A549 (cell line): ENCODE measurements around the gene TRPM5. TPM values are rescaled to one million over a fixed set of nuclear protein-coding genes. Genes with fewer than 3 reads are reported as not detected.

Source experiments
- ATAC-seq, 2 experiments: fragments of 200-7000 bp in 1 of 2; fragments of >200 bp in 1 of 2; cut with Nextera tagmentation in 1 of 2; cut with Tn5 transposase in 1 of 2; 3 replicates each; pipeline versions ENCODE4 v1.8.0 to v1.9.1; 2018 to 2020; ENCODE audit warnings: mild to moderate bottlenecking in 1 of 2, moderate library complexity in 1 of 2
- CTCF ChIA-PET: fragments of 300-600 bp; sonication (Branson Sonifier 250); formaldehyde crosslinking; extraction: SDS; loops from one replicate; lab custom pipeline; 2021; ENCODE audit warnings: antibody characterized with exemption, inconsistent platforms; lab: Yijun Ruan, JAX
- POLR2A ChIA-PET: fragments of 350-600 bp; formaldehyde crosslinking; extraction: SDS; loops from one replicate; lab custom pipeline; 2021; ENCODE audit warnings: antibody characterized with exemption, inconsistent platforms; lab: Yijun Ruan, JAX
- DNase-seq, 2 experiments: peaks; one replicate each; pipeline versions ENCODE4 v3.0.0 to v3.0.0-alpha.2; 2011 to 2016; ENCODE audit warnings: low read depth in 1 of 2, low spot score in 1 of 2
- FAIRE-seq: peaks from 2 replicates; lab custom pipeline; 2011; peaks lifted over from hg19 to GRCh38; lab: Jason Lieb, UNC
- H3K27ac ChIP-seq, 2 experiments: fragments of >200 bp; sonication (Bioruptor Twin); formaldehyde crosslinking; 3 replicates each; pipeline ENCODE4 v1.5.1; 2016 to 2017
- H3K4me1 ChIP-seq: fragments of >200 bp; sonication (Bioruptor Twin); formaldehyde crosslinking; 3 replicates; pipeline ENCODE4 v1.6.1; 2016
- H3K4me2 ChIP-seq: fragments of >200 bp; sonication (Bioruptor Twin); formaldehyde crosslinking; 3 replicates; pipeline ENCODE4 v1.6.1; 2016
- H3K4me3 ChIP-seq: fragments of >200 bp; sonication (Bioruptor Twin); formaldehyde crosslinking; 3 replicates; pipeline ENCODE4 v1.5.1; 2016
- H3K9me3 ChIP-seq: fragments of >200 bp; sonication (Bioruptor Twin); formaldehyde crosslinking; 3 replicates; pipeline ENCODE4 v1.6.1; 2016
- CBX8 ChIP-seq: fragments of 200-600 bp; sonication (generic); IDR thresholded peaks from 2 replicates; pipeline ENCODE4 v1.6.1; 2016
- ESRRA ChIP-seq: fragments of 150-350 bp; IDR thresholded peaks from 2 replicates; pipeline ENCODE4 v1.6.1; 2014; ENCODE audit warnings: mild to moderate bottlenecking, low read length, borderline replicate concordance
- FOXS1 ChIP-seq: fragments of 250-450 bp; sonication (Bioruptor Pico); IDR thresholded peaks from 2 replicates; pipeline ENCODE4 v1.5.0; 2020; ENCODE audit warnings: mild to moderate bottlenecking, moderate library complexity
- GATA3 ChIP-seq: IDR thresholded peaks from 2 replicates; pipeline ENCODE4 v1.6.1; 2012; ENCODE audit warnings: borderline replicate concordance
- HOXB5 ChIP-seq: fragments of 250-450 bp; sonication (Bioruptor Pico); IDR thresholded peaks from 2 replicates; pipeline ENCODE4 v1.5.0; 2020; ENCODE audit warnings: mild to moderate bottlenecking, moderate library complexity
- JUN ChIP-seq, 2 experiments: fragments of >200 bp; sonication (Bioruptor Twin); formaldehyde crosslinking; IDR thresholded peaks; 2 replicates in 1 of 2; 3 replicates in 1 of 2; pipeline ENCODE4 v1.6.1; 2016 to 2017
- JUNB ChIP-seq: fragments of >200 bp; sonication (Bioruptor Twin); formaldehyde crosslinking; IDR thresholded peaks from 2 replicates; pipeline ENCODE4 v1.6.1; 2016
- KDM1A ChIP-seq: fragments of 200-600 bp; sonication (generic); IDR thresholded peaks from 2 replicates; pipeline ENCODE4 v1.6.1; 2016; ENCODE audit warnings: low read depth, mild to moderate bottlenecking
- KDM5A ChIP-seq: fragments of 200-600 bp; sonication (generic); IDR thresholded peaks from 2 replicates; pipeline ENCODE4 v1.6.1; 2016; ENCODE audit warnings: antibody characterized with exemption, mild to moderate bottlenecking
- MYC ChIP-seq: IDR thresholded peaks from 2 replicates; pipeline ENCODE4 v1.6.1; 2012; ENCODE audit warnings: mild to moderate bottlenecking, inconsistent platforms, low read length, improper control_type of control experiment, borderline replicate concordance
- NFE2L2 ChIP-seq: fragments of 150-350 bp; conservative IDR thresholded peaks from 2 replicates; pipeline ENCODE4 v1.6.1; 2014; ENCODE audit warnings: low read length
- NR3C1 ChIP-seq: fragments of >200 bp; sonication (Bioruptor Twin); formaldehyde crosslinking; IDR thresholded peaks from 3 replicates; pipeline ENCODE4 v1.6.1; 2017
- PHF8 ChIP-seq: fragments of 200-600 bp; sonication (generic); IDR thresholded peaks from 2 replicates; pipeline ENCODE4 v1.6.1; 2016; ENCODE audit warnings: low read depth, mild to moderate bottlenecking, antibody characterized with exemption, moderate library complexity, borderline replicate concordance
- RCOR1 ChIP-seq: fragments of 150-350 bp; IDR thresholded peaks from 2 replicates; pipeline ENCODE4 v1.6.1; 2014; ENCODE audit warnings: antibody characterized with exemption, low read length, low read depth
- SMC3 ChIP-seq: fragments of >200 bp; sonication (Bioruptor Twin); formaldehyde crosslinking; IDR thresholded peaks from 3 replicates; pipeline ENCODE4 v1.6.1; 2018; ENCODE audit warnings: inconsistent platforms
- TP53 ChIP-seq: fragments of 250-450 bp; sonication (Bioruptor Pico); IDR thresholded peaks from 2 replicates; pipeline ENCODE4 v1.5.0; 2021; ENCODE audit warnings: mild to moderate bottlenecking, moderate library complexity
- WGBS: methylation state at CpG from one replicate; pipeline ENCODE4 v1.1.6; 2017; ENCODE audit errors: missing lambda C conversion rate; 5-methylcytosine and 5-hydroxymethylcytosine counted together
- polyA plus RNA-seq, 4 experiments: library from polyadenylated mRNA; depleted of rRNA in 3 of 4; stranded (reverse); fragments of >200 nt; fragmentation: RNase III in 1 of 4; extraction: RNeasy Plus Mini Kit Qiagen cat#74134 plus additional on column Dnase treatment in 1 of 4; gene quantifications; 2 replicates in 3 of 4; 3 replicates in 1 of 4; pipeline ENCODE4 v1.2.3, GENCODE V29; 2011 to 2017
- TF ChIP-seq, protein P1 (sequence below): IDR thresholded peaks from 2 replicates; pipeline ENCODE4 v1.6.1; 2012
- TF ChIP-seq, protein P2 (sequence below): fragments of 150-350 bp; IDR thresholded peaks from 2 replicates; pipeline ENCODE4 v1.6.1; 2014; ENCODE audit warnings: low read depth, mild to moderate bottlenecking, low read length
- TF ChIP-seq, protein P3 (sequence below): fragments of >200 bp; sonication (Bioruptor Twin); formaldehyde crosslinking; IDR thresholded peaks from 3 replicates; pipeline ENCODE4 v1.5.1; 2016
- TF ChIP-seq, protein P4 (sequence below): fragments of >200 bp; sonication (Bioruptor Twin); formaldehyde crosslinking; IDR thresholded peaks from 2 replicates; pipeline ENCODE4 v1.6.1; 2016
- TF ChIP-seq, protein P5 (sequence below): fragments of >200 bp; sonication (Bioruptor Twin); formaldehyde crosslinking; IDR thresholded peaks from 3 replicates; pipeline ENCODE4 v1.6.1; 2016

TRPM5 gene
- polyA plus RNA-seq, 2 of the 4 experiments (the other 2 are of a cell fraction), result not detected

DNA sequence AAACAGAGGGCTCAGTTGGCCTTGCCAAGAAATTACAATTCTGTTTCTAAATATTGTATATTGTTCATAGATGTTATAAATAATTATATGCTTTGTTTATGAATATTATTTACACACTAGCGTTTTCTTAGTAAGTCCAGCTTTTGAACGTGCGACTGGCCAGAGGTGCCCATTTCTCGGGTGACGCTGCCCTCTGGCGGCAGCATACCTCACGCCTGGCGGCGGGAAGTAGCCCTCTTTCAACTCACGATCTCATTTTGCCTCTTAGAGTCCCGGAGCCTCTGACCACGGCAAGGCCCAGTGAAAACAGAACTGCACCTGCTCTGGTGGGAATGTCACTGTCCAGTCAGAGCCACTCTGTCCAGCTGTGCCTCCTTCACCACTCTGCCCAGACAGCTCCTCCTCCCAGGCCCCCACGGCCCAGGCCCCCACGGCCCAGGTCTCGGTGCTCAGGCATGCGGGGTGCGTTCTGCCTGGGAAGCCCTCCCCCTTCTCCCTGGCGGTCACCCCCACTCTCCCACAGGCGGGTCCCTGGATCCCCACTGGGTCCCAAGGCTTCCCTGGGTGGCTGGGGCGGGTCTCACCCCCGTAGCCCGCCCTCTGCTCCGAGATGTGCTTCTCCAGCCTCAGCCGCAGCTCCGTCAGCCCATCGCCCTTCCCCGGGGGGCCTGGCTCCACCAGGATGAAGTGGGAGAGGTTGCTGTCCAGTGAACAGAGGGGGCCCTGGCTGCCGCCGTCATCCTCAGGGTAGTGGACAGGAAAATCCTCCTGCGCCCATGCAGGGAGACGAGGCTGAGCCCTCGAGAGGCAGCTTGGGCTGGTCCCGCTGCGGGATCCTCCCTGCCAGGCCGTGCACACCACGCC, 24.4 kb downstream of the TRPM5 start (continued):
- no peak for TF ChIP-seq KDM1A
- TF ChIP-seq PHF8, result no peak
- peak; percentile 84 for TF ChIP-seq SMC3
- TF ChIP-seq NFE2L2, result no peak
- TF ChIP-seq, all 56 proteins: peak for 3

DNA sequence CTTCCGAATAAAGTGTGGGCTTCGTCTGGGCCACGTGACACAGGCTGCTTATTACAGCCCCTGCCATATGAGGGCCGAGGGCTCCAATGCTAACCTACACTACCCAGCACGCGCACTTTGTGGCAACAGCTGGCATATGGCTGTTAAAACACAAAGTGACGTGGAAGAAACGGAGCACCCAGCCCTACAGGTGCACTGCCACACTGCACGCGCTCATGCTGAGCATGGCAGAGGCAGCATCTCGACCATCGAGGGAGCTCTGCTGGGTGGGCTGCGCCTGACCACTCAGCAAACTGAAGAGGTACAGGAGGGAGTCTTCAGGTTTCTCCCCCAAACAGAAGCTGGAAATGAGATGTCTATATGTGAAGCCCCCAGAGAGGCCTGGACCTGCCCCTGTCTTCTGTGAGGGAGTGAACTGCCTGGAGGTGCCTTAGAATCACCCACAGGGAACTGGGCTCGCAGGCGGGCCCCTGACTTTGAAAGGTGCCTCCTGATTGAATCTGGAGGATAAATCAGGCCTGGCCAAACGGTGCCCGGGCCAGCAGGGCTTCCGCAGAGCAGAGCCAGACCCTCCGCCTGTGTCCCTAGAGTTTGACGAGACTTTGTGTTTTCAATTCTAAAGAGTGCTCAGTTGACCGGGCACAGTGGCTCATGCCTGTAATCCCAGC, 25.5 kb downstream of the TRPM5 start:
- no peaks in the 10 kb centered on the region for H3K4me1 ChIP-seq
- ATAC-seq (no peak), DNase-seq (no peak), FAIRE-seq (no peak)
- ChIA-PET CTCF (interaction anchor here (0.7 to 31.0 kb wide), 37 partner anchors 9 to 484 kb away, joined by 3 to 903 read pairs (median 10); partner anchors contain the start of genes C11orf21, CD81, TH and TSPAN32), POLR2A (interaction anchor here (0.5 kb wide), 1 partner anchor 41 kb away, joined by 3 read pairs; no protein-coding TSS in a partner anchor)
- 53% methylated on average over 20 of the region's 21 CpGs for WGBS
- no peak overlapping the region for H3K27ac ChIP-seq
- no peak overlapping the region for H3K4me2 ChIP-seq
- TF ChIP-seq KDM1A (no peak), ESRRA (no peak), HOXB5 (CRISPR knock-in tag) (no peak), GATA3 (no peak)
- TF ChIP-seq, protein P1, sequence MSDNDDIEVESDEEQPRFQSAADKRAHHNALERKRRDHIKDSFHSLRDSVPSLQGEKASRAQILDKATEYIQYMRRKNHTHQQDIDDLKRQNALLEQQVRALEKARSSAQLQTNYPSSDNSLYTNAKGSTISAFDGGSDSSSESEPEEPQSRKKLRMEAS, result no peak
- TF ChIP-seq, protein P2, sequence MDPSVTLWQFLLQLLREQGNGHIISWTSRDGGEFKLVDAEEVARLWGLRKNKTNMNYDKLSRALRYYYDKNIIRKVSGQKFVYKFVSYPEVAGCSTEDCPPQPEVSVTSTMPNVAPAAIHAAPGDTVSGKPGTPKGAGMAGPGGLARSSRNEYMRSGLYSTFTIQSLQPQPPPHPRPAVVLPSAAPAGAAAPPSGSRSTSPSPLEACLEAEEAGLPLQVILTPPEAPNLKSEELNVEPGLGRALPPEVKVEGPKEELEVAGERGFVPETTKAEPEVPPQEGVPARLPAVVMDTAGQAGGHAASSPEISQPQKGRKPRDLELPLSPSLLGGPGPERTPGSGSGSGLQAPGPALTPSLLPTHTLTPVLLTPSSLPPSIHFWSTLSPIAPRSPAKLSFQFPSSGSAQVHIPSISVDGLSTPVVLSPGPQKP, result no peak
- no peak overlapping the region for H3K4me3 ChIP-seq
- no peaks in the 10 kb centered on the region for H3K9me3 ChIP-seq

DNA sequence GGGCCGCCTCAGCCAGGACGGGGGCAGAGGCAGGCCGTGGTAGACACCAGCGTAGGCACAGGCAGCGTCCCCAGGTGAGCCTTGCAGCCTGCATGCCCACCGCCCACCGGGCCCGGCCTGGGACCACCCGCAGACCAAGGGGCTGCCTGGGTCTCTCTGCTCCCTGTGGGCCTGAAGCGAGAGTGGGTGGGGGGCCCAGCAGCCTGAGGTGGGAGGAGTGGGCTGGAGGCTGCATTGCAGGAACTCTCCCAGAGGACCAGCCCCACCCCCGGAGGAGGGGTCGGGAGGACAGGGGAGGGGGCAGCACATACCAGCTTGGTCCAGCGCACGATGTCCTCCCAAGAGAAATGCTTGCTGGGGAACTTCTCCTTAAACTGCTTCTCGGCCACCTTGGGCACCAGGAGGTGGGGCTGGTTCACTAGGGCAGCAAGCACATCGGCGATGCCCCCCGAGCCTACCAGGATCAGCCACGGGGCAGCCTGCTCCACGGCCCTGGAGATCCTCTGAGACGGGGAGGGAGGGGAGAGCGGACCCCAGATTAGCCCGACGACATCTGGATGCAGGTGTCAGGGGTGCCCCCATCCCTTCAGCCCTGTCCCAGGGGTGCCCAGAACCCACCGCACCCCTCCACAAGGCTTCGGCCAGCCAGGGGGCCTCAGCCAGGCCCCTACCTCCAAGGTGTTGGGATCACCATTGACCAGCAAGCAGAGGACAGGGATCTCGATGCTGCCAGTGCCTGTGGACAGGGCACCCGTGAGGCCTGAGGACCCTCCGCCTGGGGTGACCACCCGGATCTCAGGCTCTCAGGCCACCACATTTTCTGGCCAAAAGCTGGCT, 26.2 kb downstream of the TRPM5 start:
- Histone ChIP-seq H3K4me3 (no peak overlapping the region), H3K4me1 (no peaks in the 10 kb centered on the region), H3K27ac (no peak overlapping the region), H3K4me2 (no peak overlapping the region), H3K9me3 (no peaks in the 10 kb centered on the region)
- DNase-seq (no peak), ATAC-seq (no peak), FAIRE-seq (no peak)
- ChIA-PET POLR2A (no interaction called here), CTCF (interaction anchor here (0.8 to 31.0 kb wide), 14 partner anchors 10 to 262 kb away, joined by 3 to 903 read pairs (median 15); partner anchors contain the start of genes C11orf21, TSPAN32 and TSSC4)
- WGBS, result 44% methylated on average over 9 of the region's 30 CpGs
- no peak for TF ChIP-seq TP53 (CRISPR knock-in tag)
- TF ChIP-seq, protein P3, sequence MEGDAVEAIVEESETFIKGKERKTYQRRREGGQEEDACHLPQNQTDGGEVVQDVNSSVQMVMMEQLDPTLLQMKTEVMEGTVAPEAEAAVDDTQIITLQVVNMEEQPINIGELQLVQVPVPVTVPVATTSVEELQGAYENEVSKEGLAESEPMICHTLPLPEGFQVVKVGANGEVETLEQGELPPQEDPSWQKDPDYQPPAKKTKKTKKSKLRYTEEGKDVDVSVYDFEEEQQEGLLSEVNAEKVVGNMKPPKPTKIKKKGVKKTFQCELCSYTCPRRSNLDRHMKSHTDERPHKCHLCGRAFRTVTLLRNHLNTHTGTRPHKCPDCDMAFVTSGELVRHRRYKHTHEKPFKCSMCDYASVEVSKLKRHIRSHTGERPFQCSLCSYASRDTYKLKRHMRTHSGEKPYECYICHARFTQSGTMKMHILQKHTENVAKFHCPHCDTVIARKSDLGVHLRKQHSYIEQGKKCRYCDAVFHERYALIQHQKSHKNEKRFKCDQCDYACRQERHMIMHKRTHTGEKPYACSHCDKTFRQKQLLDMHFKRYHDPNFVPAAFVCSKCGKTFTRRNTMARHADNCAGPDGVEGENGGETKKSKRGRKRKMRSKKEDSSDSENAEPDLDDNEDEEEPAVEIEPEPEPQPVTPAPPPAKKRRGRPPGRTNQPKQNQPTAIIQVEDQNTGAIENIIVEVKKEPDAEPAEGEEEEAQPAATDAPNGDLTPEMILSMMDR, result no peak
- TF ChIP-seq, protein P4, sequence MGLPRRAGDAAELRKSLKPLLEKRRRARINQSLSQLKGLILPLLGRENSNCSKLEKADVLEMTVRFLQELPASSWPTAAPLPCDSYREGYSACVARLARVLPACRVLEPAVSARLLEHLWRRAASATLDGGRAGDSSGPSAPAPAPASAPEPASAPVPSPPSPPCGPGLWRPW, result no peak
- TF ChIP-seq KDM5A, result no peak
- no peak for TF ChIP-seq MYC
- TF ChIP-seq, protein P2, result no peak
- TF ChIP-seq HOXB5 (CRISPR knock-in tag), result no peak
- TF ChIP-seq RCOR1, result no peak
- TF ChIP-seq JUNB, result no peak
- no peak for TF ChIP-seq JUN (IDR thresholded peaks at IDR 0.05)
- TF ChIP-seq, protein P5, sequence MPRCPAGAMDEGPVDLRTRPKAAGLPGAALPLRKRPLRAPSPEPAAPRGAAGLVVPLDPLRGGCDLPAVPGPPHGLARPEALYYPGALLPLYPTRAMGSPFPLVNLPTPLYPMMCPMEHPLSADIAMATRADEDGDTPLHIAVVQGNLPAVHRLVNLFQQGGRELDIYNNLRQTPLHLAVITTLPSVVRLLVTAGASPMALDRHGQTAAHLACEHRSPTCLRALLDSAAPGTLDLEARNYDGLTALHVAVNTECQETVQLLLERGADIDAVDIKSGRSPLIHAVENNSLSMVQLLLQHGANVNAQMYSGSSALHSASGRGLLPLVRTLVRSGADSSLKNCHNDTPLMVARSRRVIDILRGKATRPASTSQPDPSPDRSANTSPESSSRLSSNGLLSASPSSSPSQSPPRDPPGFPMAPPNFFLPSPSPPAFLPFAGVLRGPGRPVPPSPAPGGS, result no peak
- no peak for TF ChIP-seq CBX8
- TF ChIP-seq NR3C1, result no peak
- TF ChIP-seq FOXS1 (CRISPR knock-in tag), result no peak
